Psoas muscle (tissue), 8 donors: ENCODE measurements around the gene HOXA9. TPM values are rescaled to one million over a fixed set of nuclear protein-coding genes. Genes with fewer than 3 reads are reported as not detected.

Source experiments
- ATAC-seq, 4 donors: fragments of 200-7000 bp; cut with Tn5 transposase; one replicate each; pipeline ENCODE4 v1.9.1; 2020; ENCODE audit warnings: moderate library complexity in 3 of 4, mild to moderate bottlenecking in 2 of 4
- DNase-seq, 2 donors: peaks; one replicate each; pipeline ENCODE4 v3.0.0-alpha.2; 2020
- H3K27ac ChIP-seq: fragments of 200-600 bp; one replicate; pipeline ENCODE4 v1.8.0; 2022
- H3K27me3 ChIP-seq, 3 donors: fragments of 200-600 bp in 1 of 3; one replicate each; pipeline versions ENCODE4 v1.6.1 to v1.8.0; 2013 to 2022; ENCODE audit warnings: low read length in 2 of 3, mild to moderate bottlenecking in 2 of 3, moderate library complexity in 1 of 3; ENCODE audit not compliant: insufficient read depth in 3 of 3
- H3K36me3 ChIP-seq, 2 donors: fragments of 200-600 bp in 1 of 2; one replicate each; pipeline versions ENCODE4 v1.6.1 to v1.8.0; 2013 to 2022; ENCODE audit warnings: low read depth in 1 of 2, mild to moderate bottlenecking in 1 of 2, moderate library complexity in 1 of 2; ENCODE audit not compliant: insufficient read depth in 1 of 2
- H3K4me1 ChIP-seq: fragments of 200-600 bp; one replicate; pipeline ENCODE4 v1.8.0; 2022
- H3K4me3 ChIP-seq: fragments of 200-600 bp; one replicate; pipeline ENCODE4 v1.8.0; 2022; ENCODE audit warnings: mild to moderate bottlenecking
- H3K9me3 ChIP-seq: fragments of 200-600 bp; one replicate; pipeline ENCODE4 v1.8.0; 2022
- CTCF ChIP-seq: fragments of 200-600 bp; IDR thresholded peaks from one replicate; pipeline ENCODE4 v1.8.0; 2022; ENCODE audit warnings: antibody characterized with exemption
- WGBS, 3 donors: extraction: QIAGEN DNeasy Blood & Tissue Kit; methylation state at CpG; one replicate each; pipeline versions ENCODE4 v1.1.6 to v1.1.7; 2013; 5-methylcytosine and 5-hydroxymethylcytosine counted together
- intact Hi-C, 2 donors: fragments of 100-400 bp; cut with DNase I; formaldehyde crosslinking; loops; one replicate each; pipeline versions ENCODE4 v1.11.0 to v1.14.2; 2022
- polyA plus RNA-seq, 3 donors: library from polyadenylated mRNA; stranded (reverse); fragments of 200-250 nt; gene quantifications; one replicate each; pipeline ENCODE4 v1.2.3, GENCODE V29; 2013
- total RNA-seq, 4 donors: library from RNA; stranded (reverse); fragmentation: NEBNext Ultra II Directional in 2 of 4; extraction: Animal tissue kit (Norgen Biotek cat#: 25700) in 2 of 4; gene quantifications; one replicate each; pipeline versions ENCODE4 v1.2.1 to v1.2.4, GENCODE V29; 2021 to 2023
- donor health status: healthy with polysubstance abuse.
- donor health status: DM: no; HTN: no; CAD: no; lungs with moderate emphysema.
- donor health status: Bipolar disorder and iron deficiency.
- donor health status: healthy.
- donor health status: DM: yes; HTN: yes; CAD: no.
- donor health status: DM: no; HTN: no; CAD: no.
- donor health status: DM: no; HTN: no; CAD: no.
- donor health status: DM: yes; HTN: yes; CAD: no.

Gene HOXA9
- total and polyA plus RNA-seq, 7 donors: 0.81 to 55.9 (median 16.0) TPM; not detected in 1

DNA sequence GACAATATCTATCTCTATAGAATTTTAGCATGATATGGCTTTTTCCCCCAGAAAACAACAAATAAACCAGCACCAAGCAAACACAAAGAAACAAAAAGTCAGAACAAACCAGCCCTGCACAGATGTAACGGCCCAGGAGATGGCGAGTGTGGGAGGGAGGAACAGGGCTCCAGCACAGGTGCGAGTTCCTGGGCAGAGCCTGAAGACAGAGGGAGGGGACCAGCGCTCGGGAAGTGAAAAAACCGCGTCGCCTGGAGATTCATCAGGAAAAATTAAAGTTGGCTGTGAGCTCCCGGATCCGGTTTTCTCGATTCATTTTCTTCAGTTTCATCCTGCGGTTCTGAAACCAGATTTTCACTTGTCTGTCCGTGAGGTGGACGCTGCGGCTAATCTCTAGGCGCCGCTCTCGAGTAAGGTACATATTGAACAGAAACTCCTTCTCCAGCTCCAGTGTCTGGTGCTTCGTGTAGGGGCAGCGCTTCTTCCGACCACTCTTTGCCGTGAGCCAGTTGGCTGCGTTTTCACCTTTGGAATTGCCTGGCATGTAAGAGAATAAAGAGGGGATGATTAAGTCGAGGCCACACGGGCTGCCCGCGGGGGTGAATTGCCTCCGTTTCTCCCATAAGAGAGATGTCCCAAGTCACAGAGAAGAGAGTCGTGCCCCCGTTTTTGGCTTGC is 6.4 kb upstream of the HOXA9 start:
- 15 to 20% (median 20%) methylated on average over 30 of the region's 30 CpGs for WGBS, 3 donors
- Histone ChIP-seq H3K27ac (peak overlapping the region; percentile 92), H3K27me3 (no peaks in the 10 kb centered on the region), H3K9me3 (no peaks in the 10 kb centered on the region), H3K4me3 (peak overlapping the region; percentile 79), H3K4me1 (peaks cover 20% of the 10 kb centered on the region), H3K36me3 (no peaks in the 10 kb centered on the region)
- intact Hi-C loops: loop anchor here in 1 of 2 donors (2.0 kb wide), 1 partner anchor 1315 kb away; no protein-coding TSS in a partner anchor
- no peak for TF ChIP-seq CTCF
- DNase-seq (peak in 1 of 2 donors; percentile 49), ATAC-seq (peak in 1 of 4 donors; percentile 15)

DNA sequence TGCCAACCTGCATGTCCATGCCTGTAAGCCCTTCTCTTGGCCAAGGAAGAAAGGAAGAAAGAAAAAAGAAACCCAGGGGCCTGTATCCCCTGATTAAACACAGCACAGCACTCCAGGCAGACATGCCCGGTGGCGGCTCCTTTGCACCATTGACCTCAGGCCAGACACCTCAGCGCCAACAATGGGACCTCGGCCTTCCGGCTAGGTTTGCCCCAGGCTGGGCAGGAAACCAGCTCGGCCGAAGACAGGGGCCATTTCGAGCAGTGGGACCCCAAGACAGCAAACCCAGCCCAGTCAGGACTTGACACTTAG is 5.9 kb upstream of the HOXA9 start:
- TF ChIP-seq CTCF: no peak
- 9 to 26% (median 15%) methylated on average over 8 of the region's 8 CpGs for WGBS, 3 donors
- DNase-seq: peak in 1 of 2 donors; percentile 75

DNA sequence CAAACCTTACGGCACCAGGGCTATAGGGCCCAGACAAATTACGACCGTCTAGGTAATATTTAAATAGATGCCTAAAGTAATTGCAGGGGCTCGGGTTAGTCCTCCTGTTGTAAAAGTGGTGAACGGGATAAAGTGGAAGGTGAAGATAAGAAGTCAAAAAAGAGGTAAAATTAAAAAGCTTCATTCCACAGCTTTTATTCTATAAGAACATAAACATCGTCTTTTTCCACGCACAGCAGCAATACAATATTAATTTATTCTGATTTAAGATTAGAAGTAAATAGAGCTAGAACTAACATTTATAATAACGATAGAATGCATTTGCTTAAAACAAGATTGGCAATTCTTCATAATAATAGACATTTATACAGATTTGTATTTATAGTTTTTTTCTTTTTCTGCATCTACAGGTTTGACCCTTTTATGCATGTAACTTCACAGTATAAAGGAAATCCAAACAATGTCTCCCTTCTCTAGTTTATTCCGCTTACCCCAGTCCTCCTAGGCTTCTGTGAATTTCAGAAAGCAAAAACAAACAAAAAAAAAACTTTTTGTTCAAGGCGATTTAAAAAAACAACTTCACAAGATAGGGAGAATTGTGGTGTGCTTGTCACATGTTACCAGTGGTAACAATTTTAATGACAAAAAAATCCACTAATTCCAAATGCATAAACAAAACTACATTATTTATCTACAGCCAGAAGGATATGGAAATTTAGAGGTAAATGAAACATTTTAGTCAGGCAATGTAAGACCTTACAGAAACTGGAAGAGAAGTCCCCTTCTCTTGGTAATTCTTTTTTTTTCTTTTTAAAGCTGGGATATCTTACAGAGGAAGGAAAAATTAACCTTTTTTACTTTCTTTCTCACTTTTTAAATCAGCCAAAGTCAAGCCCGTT is 5.3 kb upstream of the HOXA9 start:
- WGBS, 3 donors: 26 to 35% (median 31%) methylated on average over 11 of the region's 11 CpGs
- H3K36me3 ChIP-seq: no peaks in the 10 kb centered on the region
- peak overlapping the region; percentile 92 for H3K27ac ChIP-seq
- no peak for TF ChIP-seq CTCF
- peak overlapping the region; percentile 79 for H3K4me3 ChIP-seq
- H3K9me3 ChIP-seq: no peaks in the 10 kb centered on the region
- no peak for ATAC-seq
- intact Hi-C loops: no loop called here
- no peaks in the 10 kb centered on the region for H3K27me3 ChIP-seq
- peaks cover 17% of the 10 kb centered on the region for H3K4me1 ChIP-seq
- DNase-seq: no peak

More for the DNA sequence above, 5.9 kb upstream of the HOXA9 start:
- Histone ChIP-seq H3K4me1 (peaks cover 17% of the 10 kb centered on the region), H3K27ac (peak overlapping the region; percentile 92), H3K9me3 (no peaks in the 10 kb centered on the region), H3K4me3 (peak overlapping the region; percentile 79), H3K36me3 (no peaks in the 10 kb centered on the region), H3K27me3 (no peaks in the 10 kb centered on the region)
- no peak for ATAC-seq
- intact Hi-C loops: no loop called here

DNA sequence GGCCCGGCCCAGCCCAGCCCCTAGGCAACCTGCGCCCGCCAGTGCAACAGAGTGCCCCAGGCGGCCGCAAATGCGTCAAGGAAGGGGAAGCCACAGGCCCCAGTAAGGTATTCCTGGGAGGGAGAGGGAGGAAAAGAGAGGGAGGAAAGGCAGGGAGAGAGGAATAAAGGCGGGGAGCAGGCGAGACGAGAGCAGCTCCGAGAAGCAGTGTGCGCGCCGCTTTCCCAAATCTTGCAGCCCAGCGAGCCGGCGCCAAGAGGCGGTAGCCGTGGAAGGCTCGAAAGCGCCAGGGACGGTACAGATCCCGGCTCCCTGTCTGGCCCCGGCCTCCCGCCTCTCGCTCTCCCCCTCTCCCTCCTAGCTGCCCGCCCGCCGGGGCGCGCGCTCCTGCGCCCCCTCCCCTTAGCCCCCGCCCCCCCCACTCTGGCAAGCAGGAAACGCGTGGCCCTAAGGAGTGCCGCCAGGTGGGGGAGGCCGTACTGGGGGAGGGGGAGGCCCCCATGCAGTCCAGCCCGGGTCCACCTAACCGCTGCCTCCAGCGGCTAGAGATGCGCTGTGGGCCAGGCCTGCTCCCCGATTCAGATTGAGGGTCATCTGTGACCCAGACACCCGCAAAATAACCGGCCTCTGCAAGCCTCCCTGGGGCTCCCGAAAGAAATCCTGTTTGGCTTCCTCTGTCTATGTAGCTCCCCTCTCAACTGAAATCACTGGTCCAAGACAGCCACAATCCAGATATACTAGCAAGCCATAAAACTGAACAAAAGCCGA is 4.5 kb upstream of the HOXA9 start:
- intact Hi-C loops: loop anchor here (1.0 to 10.0 kb wide), 4 partner anchors 965 to 1605 kb away; partner anchors contain the start of genes CBX3 (in 1 of the 2) and HNRNPA2B1 (in 1 of the 2)
- Histone ChIP-seq H3K9me3 (no peaks in the 10 kb centered on the region), H3K27me3 (no peaks in the 10 kb centered on the region), H3K36me3 (no peaks in the 10 kb centered on the region), H3K27ac (peak overlapping the region; percentile 92), H3K4me1 (peaks cover 14% of the 10 kb centered on the region), H3K4me3 (peak overlapping the region; percentile 79)
- ATAC-seq (no peak), DNase-seq (peak in 1 of 2 donors; percentile 70)
- WGBS, 3 donors: 3 to 6% (median 4%) methylated on average over 22 to 46 of the region's 46 CpGs
- TF ChIP-seq CTCF: no peak
